DMS 273 treated with DMSO at 0.1 percent for 48 hours (cell line): ENCODE measurements around the gene KIAA1671.

ENCODE experiments used
- DNase-seq: peaks from one replicate; lab custom pipeline; 2025; lab: John Stamatoyannopoulos, UW

KIAA1671 gene

DNA sequence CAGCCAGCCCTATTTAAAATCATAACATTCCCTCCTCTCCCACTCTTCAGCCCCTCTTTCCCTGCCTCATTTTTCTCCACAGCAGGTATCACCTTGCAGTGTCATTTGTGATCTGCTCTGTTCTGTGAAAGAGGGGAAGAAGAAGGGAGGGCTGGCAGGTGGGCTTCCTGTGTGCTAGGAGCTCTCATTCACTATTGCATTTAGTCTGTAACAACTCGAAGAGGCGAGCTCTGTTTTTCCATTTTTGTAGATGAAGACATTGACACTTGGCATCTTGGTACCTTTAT, 195.1 kb downstream of the KIAA1671 start:
- no peak for DNase-seq

DNA sequence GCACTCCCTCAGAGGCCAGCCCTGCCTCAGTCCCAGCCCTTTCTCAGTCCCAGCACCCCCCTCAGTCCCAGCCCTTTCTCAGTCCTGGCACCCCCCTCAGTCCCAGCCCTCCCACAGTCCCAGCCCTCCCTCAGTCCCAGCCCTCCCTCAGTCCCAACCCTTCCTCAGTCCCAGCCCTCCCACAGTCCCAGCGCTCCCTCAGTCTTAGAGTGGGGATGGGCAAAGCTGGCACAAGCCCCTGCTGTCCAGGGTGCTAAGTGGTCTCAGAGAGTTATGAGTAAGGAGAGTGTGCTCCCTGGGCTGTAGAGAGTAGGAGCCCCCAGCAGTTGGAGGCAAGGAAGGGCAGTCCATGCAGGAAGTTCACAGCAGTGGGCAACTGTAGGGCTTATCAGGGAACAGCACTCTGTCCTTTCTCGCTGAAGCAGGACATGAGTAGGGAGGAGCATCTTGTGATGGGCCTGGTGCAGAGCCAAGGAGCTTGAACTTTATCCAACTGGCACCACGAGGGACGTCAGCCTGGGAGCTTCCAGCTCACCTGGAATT, 195.7 kb downstream of the KIAA1671 start:
- no peak for DNase-seq

DNA sequence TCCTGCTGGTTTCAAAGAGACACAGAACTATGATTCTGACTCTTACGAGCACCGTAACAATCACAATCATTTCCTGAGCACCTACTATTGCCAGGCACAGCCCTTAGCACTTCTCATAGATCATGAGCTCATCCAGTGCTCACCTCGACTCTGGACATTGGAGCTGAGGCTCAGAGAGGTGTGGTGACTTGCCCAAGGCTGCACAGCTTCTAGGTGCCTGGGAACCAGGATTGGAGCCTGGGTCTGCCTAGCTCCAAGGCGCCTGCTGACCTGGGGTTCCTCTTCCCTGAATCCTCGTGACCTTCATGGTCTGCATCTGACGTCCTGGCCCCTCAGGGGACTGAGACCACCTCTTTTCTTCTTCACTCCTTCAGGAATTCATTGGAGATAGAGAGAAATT, 196.5 kb downstream of the KIAA1671 start:
- DNase-seq: no peak

DNA sequence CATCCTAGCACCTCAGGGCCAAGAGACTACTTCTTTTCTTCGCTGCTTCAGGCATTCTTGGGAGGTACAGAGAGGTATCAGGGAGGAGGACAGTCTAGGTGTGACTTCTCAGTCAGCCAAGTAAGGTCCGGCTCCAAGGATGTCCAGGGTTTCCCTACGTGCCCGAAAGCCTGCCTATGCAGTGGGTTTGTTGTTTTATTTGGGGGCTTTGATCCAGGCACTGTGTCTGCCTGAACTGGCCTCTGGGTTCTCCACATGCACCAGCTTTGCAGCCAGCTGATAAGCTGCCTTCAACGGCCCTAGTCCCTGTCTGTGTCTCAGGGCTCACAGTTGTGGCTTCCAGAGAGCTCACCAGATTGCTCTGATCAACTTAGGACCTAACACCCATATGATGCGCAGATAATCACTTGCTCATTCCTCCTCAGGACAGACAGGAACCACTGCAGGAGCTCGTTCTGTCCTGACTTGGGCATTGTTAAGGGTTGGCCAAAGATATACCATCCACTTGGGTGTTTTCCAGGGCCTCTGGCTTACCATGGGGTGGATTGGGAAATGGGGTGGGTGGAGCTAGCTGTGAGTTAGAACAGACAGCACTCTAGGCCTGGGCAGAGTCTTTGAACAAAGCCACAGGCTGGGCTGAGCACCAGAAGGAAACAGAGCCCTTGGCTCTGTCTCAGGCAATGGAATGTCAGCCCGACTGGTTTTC, 201.6 kb downstream of the KIAA1671 start:
- DNase-seq: no peak

DNA sequence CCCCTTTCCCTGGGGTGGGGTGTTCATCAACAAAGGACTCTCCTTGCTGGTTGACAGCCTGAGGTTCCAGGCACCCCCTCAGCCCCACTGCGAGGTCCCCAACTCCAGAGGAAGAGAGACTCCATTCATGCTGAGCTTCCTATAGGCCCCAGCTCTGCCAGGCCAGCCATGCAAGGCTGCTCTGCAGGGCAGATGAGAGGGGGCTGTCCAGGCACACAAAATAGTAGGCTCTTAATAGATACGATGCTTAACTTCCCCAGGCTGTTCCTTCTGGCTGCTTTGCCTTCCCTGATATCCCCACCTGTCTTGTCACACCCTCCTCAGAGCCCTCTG, 202.1 kb downstream of the KIAA1671 start:
- DNase-seq: no peak

DNA sequence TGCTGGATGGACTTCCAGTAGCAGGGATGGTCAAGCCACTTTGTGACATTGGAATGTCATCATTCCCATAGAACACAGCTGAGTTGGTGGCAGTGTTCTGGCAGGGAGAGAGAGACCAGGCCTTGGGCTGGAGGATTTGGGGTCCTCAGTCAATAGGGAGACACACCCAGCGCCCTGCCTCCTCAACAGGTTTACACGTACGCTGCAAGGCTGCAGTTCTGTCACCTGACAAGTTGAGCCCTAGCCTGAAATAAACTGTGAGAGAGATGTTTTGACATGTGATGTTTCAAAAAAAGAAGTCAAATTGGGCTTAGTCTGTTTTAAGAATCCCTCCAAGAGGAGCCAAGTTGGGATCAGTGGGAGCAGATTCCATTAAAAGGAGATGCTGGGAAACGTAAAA, 204.2 kb downstream of the KIAA1671 start:
- no peak for DNase-seq

DNA sequence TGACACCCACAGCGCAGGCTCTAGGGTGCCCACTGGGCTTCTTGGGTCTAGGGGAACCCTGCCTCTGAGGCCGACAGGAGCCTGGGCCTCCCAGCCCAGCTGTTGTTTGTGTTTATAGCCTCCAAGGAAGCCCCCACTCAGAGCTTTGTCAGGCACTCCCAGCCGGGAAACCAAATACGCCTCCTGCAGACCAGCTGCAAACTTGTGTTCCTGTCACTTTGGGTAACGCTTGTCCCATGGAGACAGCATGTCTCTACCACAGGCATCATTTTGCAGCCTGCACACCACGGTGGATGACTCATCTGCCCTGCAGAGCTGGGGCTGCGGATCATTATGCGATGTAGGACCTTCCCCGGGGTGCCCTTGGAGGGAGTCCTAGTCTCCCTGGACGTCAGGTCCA, 206.5 kb downstream of the KIAA1671 start:
- no peak for DNase-seq

DNA sequence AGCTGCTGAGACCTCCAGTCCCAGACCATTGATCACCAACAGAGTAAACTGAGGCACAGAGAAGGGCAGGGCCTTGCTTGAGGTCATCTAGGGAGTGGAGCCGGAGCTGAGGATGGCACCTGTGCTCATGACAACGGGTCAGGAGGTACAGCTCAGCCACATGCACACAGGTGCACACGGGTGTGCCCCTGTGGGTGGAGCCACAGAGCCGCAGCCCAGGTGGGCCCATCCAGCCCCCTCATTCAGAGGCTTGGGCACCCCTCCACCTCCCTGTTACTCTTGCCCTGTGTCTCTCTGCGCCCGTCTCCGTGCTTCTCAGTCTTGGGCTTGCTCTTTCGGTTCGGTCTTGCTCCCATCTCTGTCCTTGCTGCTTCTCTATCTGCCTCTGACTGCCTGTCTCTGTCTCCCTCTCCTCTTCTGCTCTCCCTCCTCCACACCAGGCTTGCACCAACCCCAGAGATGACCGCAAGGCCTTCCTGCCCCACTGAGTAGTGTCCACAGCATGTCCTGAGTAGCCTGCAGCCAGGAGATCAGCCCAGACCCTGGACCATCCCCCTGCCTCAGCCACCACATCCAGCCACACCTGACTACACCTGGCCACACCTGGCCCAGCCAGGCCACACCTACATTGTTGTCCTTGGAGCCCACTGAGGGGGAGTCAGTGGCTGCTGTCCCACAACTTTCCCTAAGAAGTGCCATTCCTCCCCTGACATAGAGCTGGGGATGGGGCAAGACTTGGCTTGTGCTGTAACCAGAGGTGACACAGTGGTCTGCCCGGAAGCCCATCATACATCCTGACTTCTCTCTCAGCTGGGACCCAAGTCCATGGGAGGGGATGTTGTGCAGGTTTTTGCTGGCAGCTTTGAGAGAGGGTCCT, 207.8 kb downstream of the KIAA1671 start:
- DNase-seq: no peak

DNA sequence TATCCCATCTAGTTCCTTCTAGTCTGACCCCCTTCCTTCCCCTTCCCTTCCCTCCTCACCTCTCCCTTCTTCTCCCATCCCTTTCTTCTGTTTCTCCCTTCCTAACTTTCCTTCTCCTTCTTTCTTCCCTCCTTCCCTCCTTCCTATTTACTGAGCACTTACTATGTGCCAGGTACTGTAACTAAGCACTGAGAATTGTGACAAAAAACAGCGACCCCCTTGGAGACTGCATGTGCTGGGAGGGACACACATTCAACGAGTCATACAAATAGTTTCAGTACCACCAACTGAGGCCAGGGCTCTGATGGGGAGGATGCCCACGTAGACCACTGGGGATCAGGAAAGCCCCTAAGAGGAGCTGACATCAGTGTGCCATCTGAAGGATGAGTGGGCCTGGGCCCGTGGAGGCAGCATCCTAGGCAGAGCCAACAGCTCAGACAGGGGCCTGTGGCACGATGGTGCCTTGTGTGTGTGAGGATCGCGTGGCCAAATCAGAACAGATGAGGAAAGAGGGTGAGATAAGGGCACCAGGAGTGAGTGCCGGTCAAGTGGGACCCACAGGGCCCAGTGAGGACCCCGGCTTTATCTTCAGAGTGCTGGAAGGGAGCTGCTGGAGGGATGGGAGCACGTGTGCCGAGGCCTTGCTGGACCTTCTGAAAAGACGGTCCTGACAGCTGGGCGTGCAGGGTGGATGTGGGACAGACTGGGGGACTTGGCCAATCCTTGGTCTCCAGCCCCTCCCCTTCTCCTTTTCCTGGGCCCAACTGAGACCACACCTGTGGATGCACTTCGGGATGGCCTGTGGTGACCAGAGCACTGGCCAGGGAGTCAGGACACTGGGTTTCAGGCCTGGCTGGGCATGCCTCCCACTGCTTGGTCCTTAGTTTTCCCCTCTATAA, 208.8 kb downstream of the KIAA1671 start:
- DNase-seq: no peak

DNA sequence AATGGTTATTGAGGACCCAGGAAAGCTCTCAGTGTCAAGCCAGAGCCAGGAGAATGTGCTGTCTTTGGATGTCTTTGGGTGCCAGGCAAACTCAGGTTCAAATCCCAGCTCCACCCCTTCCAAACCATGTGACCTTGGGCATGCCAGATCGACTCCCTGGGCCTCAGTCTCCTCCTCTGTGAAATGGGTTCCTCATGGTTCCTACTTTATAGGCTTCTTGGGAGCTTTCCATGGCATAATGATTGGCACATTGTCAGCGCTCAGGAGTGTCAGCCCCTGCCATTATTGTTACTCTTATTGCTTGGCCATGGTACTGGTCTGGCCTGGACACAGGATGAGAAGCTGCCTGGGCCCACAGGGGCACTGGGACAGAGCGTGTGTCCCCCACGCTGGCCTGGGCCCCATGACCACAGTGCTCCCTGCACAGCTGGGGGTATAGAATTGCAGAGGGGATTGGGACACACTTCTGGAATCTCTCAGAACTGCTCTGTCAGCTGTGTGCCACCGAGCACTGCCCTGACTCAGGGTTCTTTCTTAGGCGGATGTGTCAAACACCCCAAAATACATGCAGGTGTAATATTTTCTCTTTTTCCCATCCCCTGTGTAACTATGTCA, 209.5 kb downstream of the KIAA1671 start:
- DNase-seq: no peak

DNA sequence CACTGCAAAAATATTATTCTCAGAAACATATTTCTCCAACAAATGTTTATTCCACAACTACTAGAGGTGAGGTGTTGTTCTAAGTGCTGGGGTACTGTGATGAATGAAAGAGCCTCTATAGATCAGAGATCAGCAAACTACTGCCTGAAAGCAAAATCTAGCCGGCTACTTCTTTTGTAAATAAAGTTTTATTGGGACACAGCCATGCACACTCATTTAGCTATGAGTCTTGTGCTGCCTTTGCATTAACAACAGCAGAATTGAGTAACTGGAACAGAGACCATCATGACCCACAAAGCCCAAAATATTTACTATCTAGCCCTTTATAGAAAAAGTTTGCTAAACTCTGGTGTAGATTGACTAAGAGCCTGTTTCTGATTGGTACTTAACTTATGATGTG, 210.0 kb downstream of the KIAA1671 start:
- no peak for DNase-seq

DNA sequence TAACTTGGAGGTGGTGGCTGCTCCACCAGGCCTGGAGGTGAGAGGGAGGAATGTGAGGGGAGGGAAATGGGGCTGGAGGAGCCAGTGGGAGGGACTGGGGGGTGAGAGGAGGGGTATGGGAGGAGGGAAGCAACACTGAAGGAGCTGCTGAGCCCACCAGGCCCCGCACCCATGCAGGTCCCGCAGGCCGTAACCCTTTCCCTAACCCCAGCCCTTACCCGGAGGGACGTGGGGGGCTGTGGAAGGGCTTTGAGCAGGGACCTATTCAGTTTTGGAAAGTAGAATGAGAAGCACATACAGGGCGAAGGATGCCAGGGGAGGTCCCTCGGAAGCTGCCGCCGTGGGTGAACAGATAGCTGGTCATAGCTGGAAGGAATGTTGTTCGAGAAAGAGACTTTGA, 213.3 kb downstream of the KIAA1671 start:
- DNase-seq: no peak

DNA sequence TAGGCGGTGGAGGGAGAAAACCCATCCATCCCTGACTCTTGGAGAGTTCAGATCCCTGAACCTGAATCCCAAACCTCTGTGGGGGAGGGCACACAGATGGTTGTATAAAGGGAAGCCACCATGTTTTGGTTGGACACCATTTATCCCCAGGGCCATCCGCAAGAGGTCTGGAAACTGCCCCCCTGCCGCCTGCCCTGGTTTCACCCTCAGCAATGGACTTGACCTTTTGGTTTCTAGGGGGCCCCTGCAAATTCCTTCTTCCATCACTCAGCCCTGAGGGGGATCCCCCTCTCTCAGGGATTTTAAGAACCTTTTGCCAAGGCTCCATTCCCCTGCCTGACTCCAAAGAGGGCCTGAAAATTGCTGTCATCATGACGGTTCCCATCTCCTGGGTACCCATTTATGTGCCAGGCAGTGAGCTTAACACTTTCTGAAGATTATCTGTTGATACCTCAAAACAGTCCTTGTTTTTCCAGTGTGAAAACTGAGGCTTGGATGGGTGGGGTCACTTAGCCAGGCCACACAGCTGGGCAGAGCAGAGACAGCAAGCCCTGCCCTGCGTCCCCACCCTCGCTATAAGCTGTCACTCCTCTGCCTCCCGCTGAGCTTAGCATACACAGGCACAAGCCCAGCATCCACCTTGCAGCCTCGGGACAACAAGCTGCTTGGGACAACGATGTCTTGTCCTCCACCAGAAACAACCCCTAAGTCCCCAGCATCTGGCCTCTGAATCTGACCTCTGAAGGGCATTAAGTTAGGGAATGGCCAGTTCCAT, 213.9 kb downstream of the KIAA1671 start:
- no peak for DNase-seq

DNA sequence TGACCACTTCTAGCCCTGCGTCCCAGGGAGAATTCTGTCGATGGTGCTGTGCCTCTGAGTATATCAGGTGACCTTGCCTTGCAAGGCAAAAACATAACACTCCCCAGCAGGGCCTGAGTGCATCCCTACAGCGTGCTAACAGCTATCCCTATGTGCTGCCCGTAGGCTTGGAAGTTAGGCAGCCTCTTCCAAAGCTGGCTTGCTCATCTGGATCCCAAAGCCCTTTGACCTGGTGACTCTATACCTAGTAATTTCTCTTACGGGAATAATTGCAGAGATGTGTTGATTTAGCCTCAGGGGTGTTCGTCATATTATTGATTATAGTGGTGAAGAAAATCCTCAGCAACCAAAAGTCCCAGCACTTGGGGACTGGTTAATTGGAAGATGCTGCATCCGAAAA, 214.6 kb downstream of the KIAA1671 start:
- no peak for DNase-seq

DNA sequence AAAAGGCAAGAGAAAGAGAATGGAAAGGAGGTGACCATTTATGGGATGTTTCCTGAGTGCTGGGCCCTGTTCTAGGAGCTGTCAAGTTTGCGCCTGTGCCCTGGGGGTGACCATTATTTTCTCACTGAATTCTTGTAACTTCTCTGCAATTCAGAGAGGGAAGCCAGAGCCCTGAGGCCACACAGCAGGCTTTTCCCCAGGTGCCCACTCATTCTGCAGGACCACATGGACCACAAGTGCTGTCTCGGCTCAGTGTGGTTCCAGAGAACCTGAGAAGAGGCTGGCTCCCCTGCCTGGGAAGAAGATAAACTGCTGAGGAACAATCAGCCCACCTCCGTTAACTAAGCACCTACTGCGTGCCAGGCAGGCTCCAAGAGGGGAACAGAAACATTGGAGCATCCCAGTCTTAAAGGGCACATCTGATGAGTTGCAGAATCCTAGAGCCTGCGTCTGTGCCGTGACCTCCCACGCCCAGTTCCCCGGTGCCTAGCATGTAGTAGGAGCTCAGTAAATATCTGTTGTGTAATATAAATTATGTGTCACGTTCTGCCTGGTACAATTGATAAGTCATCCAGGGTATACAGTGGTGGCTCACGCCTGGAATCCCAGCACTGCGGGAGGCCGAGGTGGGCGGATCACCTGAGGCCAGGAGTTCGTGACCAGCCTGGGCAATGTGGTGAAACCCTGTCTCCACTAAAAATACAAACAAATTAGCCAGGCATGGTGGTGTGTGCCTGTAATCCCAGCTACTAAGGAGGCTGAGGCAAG, 215.5 kb downstream of the KIAA1671 start:
- DNase-seq: no peak

DNA sequence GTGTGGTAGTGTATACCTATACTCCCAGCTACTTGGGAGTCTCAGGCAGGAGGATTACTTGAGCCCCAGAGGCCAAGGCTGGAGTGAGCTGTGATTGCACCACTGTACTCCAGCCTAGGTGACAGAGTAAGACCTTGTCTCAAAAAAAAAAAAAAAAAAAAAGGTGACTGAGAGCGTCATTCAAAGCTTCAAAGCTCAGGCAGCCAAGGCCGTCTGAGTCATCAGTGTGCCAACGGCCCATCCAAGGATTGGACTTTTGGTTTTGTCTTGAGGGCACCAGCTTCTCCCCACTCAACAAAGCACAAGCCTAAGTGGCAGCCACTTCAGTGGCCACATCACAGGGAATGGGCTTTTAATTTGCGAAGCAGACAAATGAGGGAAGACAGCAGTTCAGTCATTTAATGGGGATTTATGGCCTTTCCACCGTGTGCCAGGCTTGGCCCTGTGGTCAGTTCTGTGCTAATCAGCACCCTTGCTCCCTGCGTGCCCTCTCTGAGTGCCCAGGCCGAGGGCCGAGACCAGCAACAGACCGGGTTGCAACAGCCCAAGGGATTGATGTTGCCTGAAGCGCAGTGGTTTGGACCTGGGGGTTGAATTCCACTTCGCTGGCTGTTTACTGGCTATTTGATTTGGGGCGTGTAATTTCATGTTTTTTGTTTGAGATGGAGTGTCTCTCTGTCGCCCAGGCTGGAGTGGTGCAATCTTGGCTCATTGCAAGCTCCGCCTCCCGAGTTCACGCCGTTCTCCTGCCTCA, 216.9 kb downstream of the KIAA1671 start:
- DNase-seq: no peak

DNA sequence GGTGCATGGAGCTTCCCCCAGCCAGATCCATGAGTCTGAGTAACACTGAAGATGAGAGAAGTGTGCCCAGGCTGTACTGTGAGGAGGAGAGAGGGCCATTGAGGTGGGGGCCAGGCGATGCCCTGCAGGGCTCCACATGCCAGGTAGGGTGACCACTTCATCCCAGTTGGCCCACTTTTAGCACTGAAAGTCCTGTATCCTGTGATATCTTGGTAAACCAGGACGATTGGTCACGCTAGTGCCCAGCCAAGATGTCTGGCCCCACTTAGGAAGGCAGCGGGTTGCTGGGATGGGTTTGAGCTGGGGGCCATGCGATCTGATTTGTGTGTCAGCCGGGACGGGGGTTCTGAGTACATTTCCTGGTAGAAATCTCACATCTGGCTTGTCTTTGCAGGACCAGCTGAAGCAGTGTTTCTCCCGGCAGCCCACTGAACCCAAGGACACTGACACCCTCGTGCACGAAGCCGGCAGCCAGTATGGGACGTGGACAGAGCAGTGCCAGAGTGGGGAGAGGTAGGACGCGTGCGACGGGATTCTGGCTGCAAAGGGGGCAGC, 218.0 kb downstream of the KIAA1671 start:
- DNase-seq: no peak

DNA sequence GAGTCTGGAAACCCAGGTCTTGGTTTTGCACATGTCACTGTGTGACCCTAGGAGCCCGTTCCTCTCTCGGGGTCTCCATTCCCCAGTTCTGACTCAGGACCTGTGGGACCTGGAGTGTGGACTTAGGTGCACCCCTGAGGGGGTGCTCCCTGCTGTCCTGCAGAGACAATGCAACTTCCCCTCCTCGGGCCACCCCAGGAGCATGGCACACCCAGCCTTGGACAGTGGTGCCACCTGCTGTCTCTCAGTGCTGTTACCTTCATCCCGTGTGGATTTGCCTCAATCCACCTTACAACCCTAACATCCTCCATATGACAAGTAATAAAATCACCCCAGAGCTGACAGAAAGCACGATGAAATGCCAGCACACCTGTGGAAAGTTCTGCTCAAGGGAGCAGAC, 219.6 kb downstream of the KIAA1671 start:
- no peak for DNase-seq

DNA sequence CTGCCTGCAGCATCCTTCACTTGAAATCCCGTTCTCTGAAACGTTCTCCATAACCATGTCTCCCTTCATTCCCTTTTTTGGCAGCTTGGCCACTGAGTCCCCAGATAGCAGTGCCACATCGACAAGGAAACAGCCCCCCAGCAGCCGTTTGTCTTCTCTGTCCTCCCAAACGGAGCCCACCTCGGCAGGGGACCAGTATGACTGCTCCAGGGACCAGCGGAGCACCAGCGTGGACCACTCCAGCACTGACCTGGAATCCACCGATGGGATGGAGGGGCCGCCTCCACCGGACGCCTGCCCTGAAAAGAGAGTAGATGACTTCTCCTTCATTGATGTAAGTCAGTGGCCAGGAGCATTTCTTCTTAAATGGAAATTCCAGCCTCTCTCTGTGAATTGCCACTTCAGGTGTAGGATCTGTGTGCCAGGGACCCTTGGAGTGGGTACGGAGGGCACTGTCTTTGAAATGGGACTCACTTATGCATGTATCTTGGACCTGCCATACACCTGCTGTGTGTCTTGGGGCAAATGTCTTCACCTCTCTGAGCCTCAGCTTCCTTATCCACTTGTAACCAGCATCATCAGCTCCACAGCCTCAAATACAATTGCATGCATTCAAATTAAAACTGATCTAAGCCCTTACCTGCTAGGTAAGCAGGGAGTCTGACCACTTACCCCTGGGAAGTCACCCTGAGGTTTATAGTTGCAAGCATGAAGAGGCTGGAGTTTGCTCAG, 221.8 kb downstream of the KIAA1671 start:
- DNase-seq: no peak
